ENCODE measurements around the gene CDRT15L2. TPM values are rescaled to one million over a fixed set of nuclear protein-coding genes. Genes with fewer than 3 reads are reported as not detected.
"Not testable (repeated sequence)": the region's sequence is repeated elsewhere in the genome, so short reads cannot be mapped to it uniquely, and the experiment has no call there.

Gene CDRT15L2
- total RNA-seq, 2 donors from 2014 or later: not detected

DNA sequence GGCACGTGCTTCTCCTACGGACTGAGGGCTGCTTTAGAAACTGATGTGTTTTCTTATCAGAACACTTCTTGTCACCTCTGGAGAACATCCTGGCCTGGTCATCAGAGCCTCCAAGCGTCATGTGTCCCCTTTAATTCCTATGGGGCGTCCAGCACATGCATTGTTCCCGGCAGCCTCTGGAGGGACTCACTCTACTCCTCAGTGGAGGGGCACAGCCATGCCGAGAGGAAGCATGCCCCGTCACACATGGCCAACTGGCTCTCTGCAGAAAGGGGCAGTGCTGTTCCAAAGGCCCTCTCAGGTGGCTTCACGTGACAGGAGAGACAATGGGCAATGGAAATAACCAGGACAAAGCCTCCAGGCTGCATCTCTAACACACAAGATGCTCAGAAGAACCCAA, 31.8 kb downstream of the CDRT15L2 start:
- Histone ChIP-seq H3K27me3 (no peaks in the 10 kb centered on the region), H3K27ac (no peak overlapping the region), H3K9me3 (no peaks in the 10 kb centered on the region), H3K4me1 (no peaks in the 10 kb centered on the region), H3K36me3 (replicated peaks in 1 of 2; ENCODE audit: insufficient read depth in 1 of 2, low read depth in 2 of 2) (no peaks in the 10 kb centered on the region), H3K4me3 (no peak overlapping the region)
- WGBS, 2 donors: 51 to 68% methylated on average over 5 to 8 of the region's 8 CpGs
- DNase-seq (no peak), ATAC-seq (no peak)
- intact Hi-C loops (cut with DNase I): no loop called here
- TF ChIP-seq POLR2A (IDR thresholded peaks at IDR 0.05): no peak
- TF ChIP-seq, protein P1, sequence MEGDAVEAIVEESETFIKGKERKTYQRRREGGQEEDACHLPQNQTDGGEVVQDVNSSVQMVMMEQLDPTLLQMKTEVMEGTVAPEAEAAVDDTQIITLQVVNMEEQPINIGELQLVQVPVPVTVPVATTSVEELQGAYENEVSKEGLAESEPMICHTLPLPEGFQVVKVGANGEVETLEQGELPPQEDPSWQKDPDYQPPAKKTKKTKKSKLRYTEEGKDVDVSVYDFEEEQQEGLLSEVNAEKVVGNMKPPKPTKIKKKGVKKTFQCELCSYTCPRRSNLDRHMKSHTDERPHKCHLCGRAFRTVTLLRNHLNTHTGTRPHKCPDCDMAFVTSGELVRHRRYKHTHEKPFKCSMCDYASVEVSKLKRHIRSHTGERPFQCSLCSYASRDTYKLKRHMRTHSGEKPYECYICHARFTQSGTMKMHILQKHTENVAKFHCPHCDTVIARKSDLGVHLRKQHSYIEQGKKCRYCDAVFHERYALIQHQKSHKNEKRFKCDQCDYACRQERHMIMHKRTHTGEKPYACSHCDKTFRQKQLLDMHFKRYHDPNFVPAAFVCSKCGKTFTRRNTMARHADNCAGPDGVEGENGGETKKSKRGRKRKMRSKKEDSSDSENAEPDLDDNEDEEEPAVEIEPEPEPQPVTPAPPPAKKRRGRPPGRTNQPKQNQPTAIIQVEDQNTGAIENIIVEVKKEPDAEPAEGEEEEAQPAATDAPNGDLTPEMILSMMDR (IDR thresholded peaks at IDR 0.05): no peak

DNA sequence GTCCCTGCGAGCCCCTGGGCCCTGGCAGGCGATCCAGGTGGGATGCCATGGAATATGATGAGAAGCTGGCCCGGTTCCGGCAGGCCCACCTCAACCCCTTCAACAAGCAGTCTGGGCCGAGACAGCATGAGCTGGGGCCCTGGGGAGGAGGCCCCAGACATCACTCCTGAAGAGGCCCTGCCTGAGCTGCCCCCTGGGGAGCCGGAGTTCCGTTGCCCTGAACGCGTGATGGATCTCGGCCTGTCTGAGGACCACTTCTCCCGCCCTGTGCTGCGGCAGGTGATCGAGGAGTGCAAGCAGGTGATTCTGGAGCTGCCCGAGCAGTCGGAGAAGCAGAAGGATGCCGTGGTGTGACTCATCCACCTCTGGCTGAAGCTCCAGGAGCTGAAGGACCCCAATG, 33.1 kb downstream of the CDRT15L2 start:
- 80 to 86% methylated on average over 11 to 15 of the region's 16 CpGs for WGBS, 2 donors

DNA sequence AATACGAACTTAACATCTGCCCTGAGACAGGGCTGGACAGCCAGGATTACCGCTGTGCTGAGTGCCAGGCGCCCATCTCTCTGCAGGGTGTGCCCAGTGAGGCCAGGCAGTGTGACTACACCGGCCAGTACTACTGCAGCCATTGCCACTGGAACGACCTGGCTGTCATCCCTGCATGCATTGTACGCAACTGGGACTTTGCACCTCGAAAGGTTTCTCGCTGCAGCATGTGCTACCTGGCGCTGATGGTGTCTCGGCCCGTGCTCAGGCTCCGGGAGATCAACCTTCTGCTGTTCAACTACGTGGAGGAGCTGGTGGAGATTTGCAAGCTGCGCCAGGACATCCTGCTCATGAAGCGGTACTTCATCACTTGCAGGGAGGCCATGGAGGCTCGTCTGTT, 33.7 kb downstream of the CDRT15L2 start:
- Histone ChIP-seq H3K4me3 (no peak overlapping the region), H3K9me3 (no peaks in the 10 kb centered on the region), H3K27ac (no peak overlapping the region), H3K4me1 (no peaks in the 10 kb centered on the region), H3K27me3 (no peaks in the 10 kb centered on the region), H3K36me3 (replicated peaks in 1 of 2; ENCODE audit: insufficient read depth in 1 of 2, low read depth in 2 of 2) (no peaks in the 10 kb centered on the region)
- TF ChIP-seq POLR2A (IDR thresholded peaks at IDR 0.05): no peak
- TF ChIP-seq, protein P1 (IDR thresholded peaks at IDR 0.05): no peak
- DNase-seq (no peak), ATAC-seq (no peak)
- WGBS, 2 donors: 79% methylated on average over 16 of the region's 16 CpGs; no CpG with 5 or more reads in 1 of the 2 donors
- intact Hi-C loops (cut with DNase I): no loop called here

More for the DNA sequence above, 33.1 kb downstream of the CDRT15L2 start:
- intact Hi-C loops (cut with DNase I): no loop called here
- no peaks in the 10 kb centered on the region for H3K36me3 ChIP-seq (replicated peaks in 1 of 2; ENCODE audit: insufficient read depth in 1 of 2, low read depth in 2 of 2)
- DNase-seq (no peak), ATAC-seq (no peak)
- no peaks in the 10 kb centered on the region for H3K4me1 ChIP-seq
- no peak overlapping the region for H3K4me3 ChIP-seq
- no peaks in the 10 kb centered on the region for H3K27me3 ChIP-seq
- H3K27ac ChIP-seq: no peak overlapping the region
- H3K9me3 ChIP-seq: no peaks in the 10 kb centered on the region
- no peak for TF ChIP-seq POLR2A (IDR thresholded peaks at IDR 0.05)
- TF ChIP-seq, protein P1 (IDR thresholded peaks at IDR 0.05): no peak

DNA sequence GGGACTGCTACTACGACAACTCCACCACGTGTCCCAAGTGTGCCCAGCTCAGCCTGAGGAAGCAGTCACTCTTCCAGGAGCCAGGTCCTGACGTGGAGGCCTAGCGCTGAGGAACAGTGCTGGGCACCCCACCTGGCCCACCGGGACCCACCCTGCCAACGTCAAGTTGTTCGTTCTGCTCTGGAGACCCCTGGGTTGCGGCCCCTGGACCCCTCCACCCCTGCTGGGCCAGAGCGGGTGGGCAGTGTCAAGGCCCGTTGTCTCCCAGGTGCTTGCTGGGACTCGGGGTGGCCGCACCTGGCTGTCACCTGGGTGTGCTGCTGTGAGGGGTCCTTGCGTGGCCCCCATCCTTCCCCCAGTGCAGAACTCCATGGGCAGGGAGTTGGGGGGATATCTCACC, 34.4 kb downstream of the CDRT15L2 start:
- no peaks in the 10 kb centered on the region for H3K4me1 ChIP-seq
- ATAC-seq: no peak
- intact Hi-C loops (cut with DNase I): no loop called here
- H3K4me3 ChIP-seq: no peak overlapping the region
- DNase-seq: no peak
- no peak for TF ChIP-seq POLR2A (IDR thresholded peaks at IDR 0.05)
- TF ChIP-seq, protein P1 (IDR thresholded peaks at IDR 0.05): no peak
- H3K27me3 ChIP-seq: no peaks in the 10 kb centered on the region
- H3K36me3 ChIP-seq (replicated peaks in 1 of 2; ENCODE audit: insufficient read depth in 1 of 2, low read depth in 2 of 2): no peaks in the 10 kb centered on the region
- no peak overlapping the region for H3K27ac ChIP-seq
- no peaks in the 10 kb centered on the region for H3K9me3 ChIP-seq
- 83 to 85% methylated on average over 8 to 13 of the region's 13 CpGs for WGBS, 2 donors

DNA sequence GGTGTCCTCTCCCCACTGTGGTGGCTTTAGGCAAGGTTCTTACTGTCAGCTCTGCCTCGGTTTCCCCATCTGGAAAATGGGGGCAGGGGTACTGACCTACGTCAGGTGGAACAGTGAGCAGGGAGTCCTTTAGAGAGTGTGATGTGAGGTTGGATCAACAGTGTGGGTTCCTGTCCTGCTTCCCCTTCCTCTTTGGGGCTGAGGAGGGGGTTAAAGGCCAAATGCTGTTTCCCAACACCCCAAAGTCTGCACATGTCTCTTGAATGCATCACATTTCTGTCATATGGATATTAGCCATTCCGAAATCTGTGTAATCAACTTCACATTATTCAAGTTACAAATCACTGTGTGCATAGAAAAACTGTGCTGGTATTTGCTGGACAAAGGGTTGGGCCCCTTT, 35.9 kb downstream of the CDRT15L2 start:
- intact Hi-C loops (cut with DNase I); H3K4me1 ChIP-seq; H3K27ac ChIP-seq; DNase-seq; ATAC-seq; H3K4me3 ChIP-seq; H3K36me3 ChIP-seq (replicated peaks in 1 of 2; ENCODE audit: insufficient read depth in 1 of 2, low read depth in 2 of 2); H3K27me3 ChIP-seq; H3K9me3 ChIP-seq: not testable (repeated sequence)
- WGBS, 2 donors: 64 to 65% methylated on average over 3 of the region's 3 CpGs

Small RNA genes lying within 50 kb of the gene (small RNA-seq; reads per million reads assigned to genes)
- gene AC015818.1 (not detected), gene AC087499.1 (not detected), gene AC087499.3 (not detected)

Other genes with a start within 250 kb of the CDRT15L2 start
- not detected for gene LGALS9B, start 112.2 kb upstream of the CDRT15L2 start, total RNA-seq